BLaER1 treated with 17β-estradiol and CSF1 and Interleukin-3, amounts not matched to agents 10 nM and 100 nM (cell line): ENCODE data around the gene MPHOSPH10.
"Not testable (repeated sequence)": the region's sequence is repeated elsewhere in the genome, so short reads cannot be mapped to it uniquely, and the experiment has no call there.

Experiments
- H3K27ac ChIP-seq, 11 experiments: shearing (Covaris generic); formaldehyde crosslinking; 2 replicates each; pipeline ENCODE4 v1.8.1; 2022
- H3K27me3 ChIP-seq, 11 experiments: shearing (Covaris generic); formaldehyde crosslinking; 2 replicates each; pipeline ENCODE4 v1.8.1; 2022
- H3K36me3 ChIP-seq, 11 experiments: shearing (Covaris generic); formaldehyde crosslinking; 2 replicates each; pipeline ENCODE4 v1.8.1; 2022
- H3K4me1 ChIP-seq, 10 experiments: shearing (Covaris generic); formaldehyde crosslinking; 2 replicates each; pipeline ENCODE4 v1.8.1; 2022
- H3K4me2 ChIP-seq, 11 experiments: shearing (Covaris generic); formaldehyde crosslinking; 2 replicates each; pipeline ENCODE4 v1.8.1; 2022
- H3K4me3 ChIP-seq, 10 experiments: shearing (Covaris generic); formaldehyde crosslinking; 2 replicates each; pipeline ENCODE4 v1.8.1; 2022
- H3K9ac ChIP-seq, 11 experiments: shearing (Covaris generic); formaldehyde crosslinking; 2 replicates each; pipeline ENCODE4 v1.8.1; 2022
- H3K9me3 ChIP-seq, 11 experiments: shearing (Covaris generic); formaldehyde crosslinking; replicated peaks in 1 of 11; 2 replicates each; pipeline ENCODE4 v1.8.1; 2022
- H4K20me1 ChIP-seq, 11 experiments: shearing (Covaris generic); formaldehyde crosslinking; 2 replicates each; pipeline ENCODE4 v1.8.1; 2022
- Cebpa-rat ChIP-seq, 11 experiments: shearing (Covaris generic); IDR thresholded peaks; 2 replicates each; pipeline ENCODE4 v1.8.1; 2022

MPHOSPH10 gene

DNA sequence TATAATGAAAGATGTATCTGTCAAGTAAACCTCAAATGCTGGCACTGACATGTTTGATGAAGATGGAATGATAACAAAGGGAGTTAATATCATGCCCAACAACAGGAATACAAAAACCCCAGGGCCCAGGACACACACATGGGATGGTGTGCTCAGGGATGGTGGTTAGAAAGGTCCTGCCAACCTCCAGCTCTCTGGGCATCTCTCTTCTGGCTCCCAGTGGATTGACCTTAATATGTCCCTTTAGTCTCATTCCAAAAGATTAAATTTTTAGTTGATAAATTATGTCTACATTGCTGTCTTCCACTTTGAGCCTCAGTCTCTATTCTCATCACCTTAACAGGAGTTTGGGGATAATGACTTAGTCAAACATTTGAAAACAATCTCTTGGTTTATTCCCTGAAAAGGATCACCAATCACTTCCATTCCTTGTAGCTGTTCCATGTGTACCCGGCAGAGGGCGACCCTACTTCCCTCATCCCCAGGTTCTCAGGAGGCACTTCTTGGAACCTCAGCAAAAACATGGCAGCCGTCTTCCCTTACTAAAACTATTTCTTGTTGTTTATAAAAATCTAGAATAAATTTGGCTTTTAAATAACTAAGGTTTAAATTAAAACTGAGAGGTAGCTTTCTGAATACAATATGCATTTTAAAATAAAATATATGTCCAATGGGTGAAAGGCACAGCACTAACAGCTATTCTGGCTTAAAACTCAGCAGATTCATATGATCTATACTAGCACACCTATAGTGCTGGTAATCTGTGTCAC lies 30.1 kb upstream of the MPHOSPH10 start:
- H3K36me3 ChIP-seq = no peaks in the 10 kb centered on the region
- H4K20me1 ChIP-seq = no peaks in the 10 kb centered on the region
- no peak overlapping the region for H3K9ac ChIP-seq
- H3K27ac ChIP-seq = no peak overlapping the region
- H3K9me3 ChIP-seq = peaks cover 4 to 27% (median 17%) of the 10 kb centered on the region in 11 experiments; a peak in 18 of 22 replicates
- H3K4me2 ChIP-seq = no peak overlapping the region
- peaks cover 8 to 17% (median 14%) of the 10 kb centered on the region in 10 experiments; a peak in 18 of 20 replicates for H3K4me1 ChIP-seq
- no peak for TF ChIP-seq Cebpa-rat (IDR thresholded peaks at IDR 0.05)
- H3K4me3 ChIP-seq = no peak overlapping the region
- no peaks in the 10 kb centered on the region for H3K27me3 ChIP-seq

DNA sequence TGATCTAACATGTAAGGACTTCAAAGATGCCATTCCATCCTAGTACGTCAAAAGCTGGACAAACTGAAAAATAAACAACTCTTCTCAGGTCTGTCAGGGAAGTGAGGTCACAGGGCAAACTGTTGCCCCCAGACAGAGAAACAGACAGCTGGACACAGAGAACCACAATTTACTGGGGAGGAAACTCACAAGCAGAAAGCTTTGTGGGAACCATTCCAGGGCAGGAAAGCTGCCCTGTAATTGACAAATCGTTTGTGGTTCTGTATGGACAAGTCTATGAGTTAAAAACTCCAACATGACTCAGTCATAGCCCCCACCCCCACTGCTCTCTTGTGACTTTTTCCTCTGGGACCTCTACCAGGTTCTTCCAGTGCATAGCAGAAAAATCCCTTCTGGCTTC lies 28.8 kb upstream of the MPHOSPH10 start:
- no peaks in the 10 kb centered on the region for H3K36me3 ChIP-seq
- H3K4me3 ChIP-seq = no peak overlapping the region
- H3K9me3 ChIP-seq = peaks cover 4 to 38% (median 20%) of the 10 kb centered on the region in 11 experiments; a peak in 19 of 22 replicates
- H4K20me1 ChIP-seq = no peaks in the 10 kb centered on the region
- peak overlapping the region in 5 of 11 experiments; percentile 6 to 43 (median 23); a peak in 5 of 22 replicates for H3K27ac ChIP-seq
- H3K4me1 ChIP-seq = peaks cover 8 to 17% (median 14%) of the 10 kb centered on the region in 10 experiments; a peak in 18 of 20 replicates
- no peaks in the 10 kb centered on the region for H3K27me3 ChIP-seq
- TF ChIP-seq Cebpa-rat (IDR thresholded peaks at IDR 0.05) = no peak
- peak overlapping the region in 10 of 11 experiments; percentile 13 to 67 (median 50); a peak in 18 of 22 replicates for H3K4me2 ChIP-seq
- H3K9ac ChIP-seq = peak overlapping the region in 3 of 11 experiments; percentile 4 to 31 (median 25); a peak in 3 of 22 replicates

DNA sequence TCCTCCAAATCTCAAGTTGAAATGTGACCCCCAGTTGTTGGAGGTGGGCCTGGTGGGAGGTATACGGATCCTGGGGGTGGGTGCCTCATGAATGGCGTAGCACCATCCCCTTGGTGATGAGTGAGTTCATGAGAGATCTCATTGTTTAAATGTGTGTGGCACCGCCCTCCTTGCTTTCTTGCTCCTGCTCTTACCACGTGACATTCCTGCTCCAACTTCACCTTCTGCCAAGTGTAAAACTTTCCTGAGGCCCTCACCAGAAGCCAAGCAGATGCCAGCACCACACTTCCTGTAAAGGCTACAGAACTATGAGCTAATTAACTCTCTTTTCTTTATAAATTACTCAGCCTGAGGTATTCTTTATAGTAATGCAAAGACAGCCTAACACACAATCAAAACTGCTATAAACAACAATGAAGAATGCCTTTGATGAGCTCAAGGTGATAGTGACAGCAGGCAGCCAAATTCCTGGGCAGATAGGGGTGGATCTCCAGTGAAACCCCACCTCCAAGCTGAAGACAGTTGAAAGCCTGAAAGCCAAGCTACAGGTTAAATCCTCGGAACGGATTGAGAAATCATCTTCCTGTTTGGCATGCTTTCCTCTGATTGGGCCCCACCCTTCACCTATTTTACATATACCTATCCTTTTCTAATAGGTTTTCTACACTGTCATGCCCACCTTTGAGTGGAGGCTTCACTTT lies 27.3 kb upstream of the MPHOSPH10 start:
- Histone ChIP-seq H3K4me3 (no peak overlapping the region), H3K27ac (no peak overlapping the region), H3K4me2 (no peak overlapping the region), H3K36me3 (peaks cover 0 to 10% (median 0%) of the 10 kb centered on the region in 11 experiments; a peak in 2 of 22 replicates), H4K20me1 (no peaks in the 10 kb centered on the region), H3K27me3 (no peaks in the 10 kb centered on the region), H3K4me1 (peaks cover 8 to 17% (median 14%) of the 10 kb centered on the region in 10 experiments; a peak in 18 of 20 replicates), H3K9ac (no peak overlapping the region), H3K9me3 (peaks cover 4 to 39% (median 20%) of the 10 kb centered on the region in 11 experiments; a peak in 19 of 22 replicates)
- no peak for TF ChIP-seq Cebpa-rat (IDR thresholded peaks at IDR 0.05)

DNA sequence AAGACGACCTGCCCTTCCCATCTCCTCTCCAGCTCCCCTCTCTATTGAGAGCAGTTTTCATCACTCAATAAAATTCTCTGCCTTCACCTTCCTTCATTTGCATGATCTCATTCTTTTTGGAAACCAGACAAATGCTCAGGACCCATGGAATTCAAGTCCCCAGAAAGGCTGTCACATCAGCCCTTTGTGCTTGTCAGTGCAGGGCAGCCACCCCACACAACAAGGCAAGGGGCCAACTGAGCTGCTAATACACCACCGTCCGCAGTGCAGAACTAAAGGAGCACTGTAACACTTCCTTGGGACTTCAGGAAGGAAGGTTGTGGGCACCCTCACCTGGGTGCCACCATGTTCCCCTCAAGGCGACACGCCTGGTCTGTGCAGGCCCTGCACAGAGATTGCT lies 26.6 kb upstream of the MPHOSPH10 start:
- no peaks in the 10 kb centered on the region for H3K27me3 ChIP-seq
- H3K36me3 ChIP-seq = peaks cover 0 to 17% (median under 1%) of the 10 kb centered on the region in 11 experiments; a peak in 6 of 22 replicates

DNA sequence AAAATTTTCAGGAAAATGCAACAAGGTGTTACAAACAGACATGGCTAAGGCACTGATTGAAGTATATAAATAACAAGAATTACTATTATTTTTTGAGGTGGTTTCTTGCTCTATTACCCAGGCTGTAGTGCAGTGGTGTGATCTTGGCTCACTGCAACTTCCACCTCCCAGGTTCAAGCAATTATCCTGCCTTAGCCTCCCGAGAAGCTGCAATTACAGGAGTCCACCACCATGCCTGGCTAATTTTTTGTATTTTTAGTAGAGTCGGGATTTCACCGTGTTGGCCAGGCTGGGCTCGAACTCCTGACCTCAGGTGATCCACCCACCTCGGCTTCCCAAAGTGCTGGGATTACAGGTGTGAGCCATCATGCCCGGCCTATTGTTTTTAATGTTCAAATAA lies 24.0 kb upstream of the MPHOSPH10 start:
- H3K4me3 ChIP-seq, H3K27me3 ChIP-seq, H3K27ac ChIP-seq, H3K9ac ChIP-seq, H4K20me1 ChIP-seq, H3K4me2 ChIP-seq: not testable (repeated sequence)
- Histone ChIP-seq H3K36me3 (peaks cover 0 to 34% (median 10%) of the 10 kb centered on the region in 11 experiments; a peak in 10 of 22 replicates), H3K9me3 (peaks cover 4 to 39% (median 20%) of the 10 kb centered on the region in 11 experiments; a peak in 19 of 22 replicates), H3K4me1 (peaks cover 5 to 11% (median 9%) of the 10 kb centered on the region in 10 experiments; a peak in 18 of 20 replicates)

More for the DNA sequence above, 26.6 kb upstream of the MPHOSPH10 start:
- Histone ChIP-seq H3K4me3 (no peak overlapping the region), H3K9me3 (peaks cover 4 to 39% (median 20%) of the 10 kb centered on the region in 11 experiments; a peak in 19 of 22 replicates), H3K4me1 (peaks cover 8 to 17% (median 14%) of the 10 kb centered on the region in 10 experiments; a peak in 18 of 20 replicates), H3K27ac (no peak overlapping the region), H3K9ac (no peak overlapping the region), H4K20me1 (no peaks in the 10 kb centered on the region), H3K4me2 (no peak overlapping the region)
- TF ChIP-seq Cebpa-rat (IDR thresholded peaks at IDR 0.05) = no peak

DNA sequence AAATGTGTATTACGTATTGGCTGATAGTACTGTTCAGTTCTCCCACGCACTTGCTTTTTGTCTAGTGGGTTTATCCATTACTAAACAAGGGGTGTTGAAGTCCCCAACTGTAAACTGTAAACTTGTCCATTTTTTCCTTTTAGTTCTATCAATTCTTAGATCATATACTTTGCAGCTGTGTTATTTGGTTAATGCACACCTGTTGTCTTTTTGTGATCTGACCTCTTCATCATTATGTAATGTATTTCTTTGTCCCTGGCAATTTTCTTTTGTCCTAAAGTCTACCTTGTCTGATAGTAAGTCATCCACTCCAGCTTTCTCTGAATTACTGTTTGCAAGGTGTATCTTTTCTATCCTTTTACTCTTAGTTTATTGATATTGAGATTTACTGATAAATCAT lies 22.3 kb upstream of the MPHOSPH10 start:
- Histone ChIP-seq H3K27me3 (no peaks in the 10 kb centered on the region), H3K9ac (no peak overlapping the region), H3K36me3 (peaks cover 0 to 41% (median 11%) of the 10 kb centered on the region in 11 experiments; a peak in 11 of 22 replicates), H3K4me3 (no peak overlapping the region), H3K4me1 (no peaks in the 10 kb centered on the region), H3K27ac (no peak overlapping the region), H3K4me2 (no peak overlapping the region), H3K9me3 (peaks cover 4 to 35% (median 20%) of the 10 kb centered on the region in 11 experiments; a peak in 19 of 22 replicates), H4K20me1 (no peaks in the 10 kb centered on the region)
- no peak for TF ChIP-seq Cebpa-rat (IDR thresholded peaks at IDR 0.05)

DNA sequence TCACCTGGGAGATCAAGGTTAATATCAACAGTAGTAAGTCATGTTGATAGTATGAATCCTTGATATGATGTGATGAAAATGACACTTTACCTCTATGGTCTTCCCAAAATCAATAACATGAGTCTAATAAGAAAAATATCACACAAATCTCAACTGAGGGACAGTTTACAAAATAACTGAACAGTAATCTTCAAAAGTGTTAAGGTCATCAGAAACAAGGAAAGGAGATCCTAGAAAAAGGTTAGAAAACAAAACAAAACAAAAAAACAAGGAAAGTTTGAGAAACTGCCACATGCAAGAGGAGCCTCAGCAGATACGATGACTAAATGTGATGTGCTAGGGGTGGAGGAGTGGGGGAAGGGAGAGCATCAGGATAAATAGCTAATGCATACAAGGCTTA lies 16.6 kb upstream of the MPHOSPH10 start:
- Histone ChIP-seq H4K20me1 (no peaks in the 10 kb centered on the region), H3K36me3 (peaks cover 16 to 68% (median 38%) of the 10 kb centered on the region in 11 experiments; a peak in 20 of 22 replicates), H3K4me1 (no peaks in the 10 kb centered on the region), H3K27me3 (no peaks in the 10 kb centered on the region), H3K4me3 (no peak overlapping the region), H3K27ac (no peak overlapping the region), H3K9ac (no peak overlapping the region), H3K9me3 (no peaks in the 10 kb centered on the region), H3K4me2 (no peak overlapping the region)
- TF ChIP-seq Cebpa-rat (IDR thresholded peaks at IDR 0.05) = no peak

DNA sequence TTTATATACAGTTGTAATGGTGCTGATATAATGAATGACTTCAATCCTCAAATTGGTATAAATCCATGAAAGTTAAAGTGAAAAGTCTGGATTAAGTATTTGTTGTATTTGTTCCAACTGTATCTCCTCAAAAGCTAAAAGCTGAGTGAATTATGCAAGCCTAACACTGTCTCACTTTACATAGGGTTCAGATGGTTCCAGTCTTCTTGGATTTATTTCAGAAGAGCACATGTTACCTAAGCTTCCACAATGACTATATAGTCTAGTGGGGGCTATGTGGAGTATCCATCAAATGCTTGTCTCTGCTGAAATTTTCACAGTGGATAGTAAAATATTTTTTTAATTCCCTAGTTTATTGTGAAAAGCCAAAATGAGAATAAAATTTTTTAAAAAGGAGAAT lies 13.4 kb upstream of the MPHOSPH10 start:
- 0 out of 22 replicates have a peak, but pooled peaks cover 0 to under 1% (median 0%) of the 10 kb centered on the region in 11 experiments for H3K9me3 ChIP-seq
- H3K4me1 ChIP-seq = no peaks in the 10 kb centered on the region
- no peak overlapping the region for H3K27ac ChIP-seq
- H3K9ac ChIP-seq = no peak overlapping the region
- no peak for TF ChIP-seq Cebpa-rat (IDR thresholded peaks at IDR 0.05)
- no peaks in the 10 kb centered on the region for H3K27me3 ChIP-seq
- H3K4me3 ChIP-seq = no peak overlapping the region
- H3K36me3 ChIP-seq = peaks cover 23 to 79% (median 54%) of the 10 kb centered on the region in 11 experiments
- H4K20me1 ChIP-seq = no peaks in the 10 kb centered on the region
- H3K4me2 ChIP-seq = no peak overlapping the region

DNA sequence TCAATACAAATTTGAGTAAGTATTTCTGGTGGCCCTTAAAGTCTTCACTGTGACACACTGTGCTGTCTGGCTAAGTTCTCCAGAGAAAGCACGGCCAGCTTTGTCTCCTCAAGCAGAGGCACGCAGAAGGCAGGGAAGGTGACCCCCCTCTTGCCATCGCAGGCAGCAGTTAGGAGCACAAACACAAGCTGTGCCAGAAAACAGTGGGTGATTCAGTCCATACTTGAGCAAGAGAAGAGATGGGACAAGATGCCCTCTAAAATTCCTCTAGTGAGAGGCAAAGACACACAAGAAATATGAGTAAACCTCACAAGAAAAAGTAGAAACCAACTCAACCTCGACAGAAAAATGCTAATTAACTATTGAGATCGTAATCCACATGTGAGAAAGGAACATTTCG lies 10.2 kb upstream of the MPHOSPH10 start:
- no peak overlapping the region for H3K9ac ChIP-seq
- no peaks in the 10 kb centered on the region for H4K20me1 ChIP-seq
- H3K36me3 ChIP-seq = peaks cover 40 to 76% (median 65%) of the 10 kb centered on the region in 11 experiments
- H3K27ac ChIP-seq = no peak overlapping the region
- peaks cover 0 to 10% (median 0%) of the 10 kb centered on the region in 11 experiments; a peak in 6 of 22 replicates for H3K9me3 ChIP-seq
- no peak overlapping the region for H3K4me2 ChIP-seq
- no peaks in the 10 kb centered on the region for H3K4me1 ChIP-seq
- no peak overlapping the region for H3K4me3 ChIP-seq
- TF ChIP-seq Cebpa-rat (IDR thresholded peaks at IDR 0.05) = no peak
- H3K27me3 ChIP-seq = no peaks in the 10 kb centered on the region
